Measurements from ENCODE around the gene ZCCHC13. TPM values are rescaled to one million over a fixed set of nuclear protein-coding genes. Genes with fewer than 3 reads are reported as not detected.

Gene ZCCHC13
- total and polyA plus RNA-seq, 2 of the 13 experiments (the other 11 are each of a cell fraction or from before 2014, with no cell fraction given): not detected

DNA sequence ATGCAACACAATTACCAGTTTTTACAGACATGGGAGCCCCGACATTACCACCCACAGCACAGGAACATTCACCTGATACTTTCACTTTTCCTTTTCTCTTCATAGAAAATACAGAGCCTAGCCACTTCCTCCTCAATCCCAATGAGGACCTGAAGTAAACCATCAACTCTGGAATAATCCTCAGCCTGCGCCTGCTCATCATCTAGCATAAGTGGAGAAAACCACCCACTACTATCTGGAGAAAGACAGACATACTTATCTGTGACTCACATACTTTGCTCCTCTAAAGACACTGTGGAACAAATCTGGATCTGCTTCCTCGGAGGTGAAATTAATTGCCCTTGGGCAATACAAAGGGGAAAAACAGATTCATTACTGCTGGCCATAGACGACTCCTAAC is 47.8 kb downstream of the ZCCHC13 start:
- Histone ChIP-seq H3K4me2 (ENCODE audit: low read depth, low read length) (no peak overlapping the region), H3K27me3 (ENCODE audit: control insufficient read depth in 1 of 2, insufficient read depth in 2 of 2, low read length in 2 of 2) (no peaks in the 10 kb centered on the region), H3K4me3 (replicated peaks in 1 of 3; ENCODE audit: insufficient read depth in 1 of 3, low read depth in 2 of 3, low read length in 3 of 3) (no peak overlapping the region), H4K20me1 (ENCODE audit: insufficient read depth, low read length) (no peaks in the 10 kb centered on the region), H3K9me3 (ENCODE audit: low read length) (no peaks in the 10 kb centered on the region), H3K27ac (ENCODE audit: extremely low read length, insufficient read depth, low read length) (no peak overlapping the region), H3K9ac (ENCODE audit: insufficient read depth, low read depth, low read length) (no peak overlapping the region), H3K4me1 (ENCODE audit: insufficient read depth, low read length) (no peaks in the 10 kb centered on the region), H3K36me3 (replicated peaks in 1 of 2; ENCODE audit: control insufficient read depth in 1 of 2, insufficient read depth in 2 of 2, low read length in 2 of 2) (no peaks in the 10 kb centered on the region), H3K79me2 (ENCODE audit: insufficient read depth, low read length) (no peaks in the 10 kb centered on the region), H2AFZ (ENCODE audit: low read length) (no peak overlapping the region)
- DNase-seq (ENCODE audit: low spot score): no peak
- 4% methylated on average over 3 of the region's 4 CpGs for WGBS (ENCODE audit: low lambda C conversion rate)
- ATAC-seq: no peak
- no peak for FAIRE-seq
- in situ Hi-C loops (cut with HindIII; ENCODE audit: extremely low pct_ligation_motif_present, low pct_unique_long_range_greater_than_20kb) (no loop called here), intact Hi-C loops (cut with micrococcal nuclease; ENCODE audit: unreplicated experiment) (no loop called here)
- CTCF ChIA-PET (ENCODE audit: low intra/inter-chr PET ratio, low total read pairs): no interaction called here
- no TSS peak for BruUV-seq (replicated peaks)
- POLR2A ChIA-PET: no interaction called here
- TF ChIP-seq ZZZ3 (CRISPR knock-in tag; IDR thresholded peaks at IDR 0.05; ENCODE audit: borderline replicate concordance): no peak
- TF ChIP-seq RBAK (CRISPR knock-in tag; IDR thresholded peaks at IDR 0.05): no peak
- TF ChIP-seq AHR (CRISPR knock-in tag; IDR thresholded peaks at IDR 0.05): no peak
- no peak for TF ChIP-seq MBNL3 (CRISPR knock-in tag; conservative IDR thresholded peaks at IDR 0.05)
- TF ChIP-seq, protein P1, sequence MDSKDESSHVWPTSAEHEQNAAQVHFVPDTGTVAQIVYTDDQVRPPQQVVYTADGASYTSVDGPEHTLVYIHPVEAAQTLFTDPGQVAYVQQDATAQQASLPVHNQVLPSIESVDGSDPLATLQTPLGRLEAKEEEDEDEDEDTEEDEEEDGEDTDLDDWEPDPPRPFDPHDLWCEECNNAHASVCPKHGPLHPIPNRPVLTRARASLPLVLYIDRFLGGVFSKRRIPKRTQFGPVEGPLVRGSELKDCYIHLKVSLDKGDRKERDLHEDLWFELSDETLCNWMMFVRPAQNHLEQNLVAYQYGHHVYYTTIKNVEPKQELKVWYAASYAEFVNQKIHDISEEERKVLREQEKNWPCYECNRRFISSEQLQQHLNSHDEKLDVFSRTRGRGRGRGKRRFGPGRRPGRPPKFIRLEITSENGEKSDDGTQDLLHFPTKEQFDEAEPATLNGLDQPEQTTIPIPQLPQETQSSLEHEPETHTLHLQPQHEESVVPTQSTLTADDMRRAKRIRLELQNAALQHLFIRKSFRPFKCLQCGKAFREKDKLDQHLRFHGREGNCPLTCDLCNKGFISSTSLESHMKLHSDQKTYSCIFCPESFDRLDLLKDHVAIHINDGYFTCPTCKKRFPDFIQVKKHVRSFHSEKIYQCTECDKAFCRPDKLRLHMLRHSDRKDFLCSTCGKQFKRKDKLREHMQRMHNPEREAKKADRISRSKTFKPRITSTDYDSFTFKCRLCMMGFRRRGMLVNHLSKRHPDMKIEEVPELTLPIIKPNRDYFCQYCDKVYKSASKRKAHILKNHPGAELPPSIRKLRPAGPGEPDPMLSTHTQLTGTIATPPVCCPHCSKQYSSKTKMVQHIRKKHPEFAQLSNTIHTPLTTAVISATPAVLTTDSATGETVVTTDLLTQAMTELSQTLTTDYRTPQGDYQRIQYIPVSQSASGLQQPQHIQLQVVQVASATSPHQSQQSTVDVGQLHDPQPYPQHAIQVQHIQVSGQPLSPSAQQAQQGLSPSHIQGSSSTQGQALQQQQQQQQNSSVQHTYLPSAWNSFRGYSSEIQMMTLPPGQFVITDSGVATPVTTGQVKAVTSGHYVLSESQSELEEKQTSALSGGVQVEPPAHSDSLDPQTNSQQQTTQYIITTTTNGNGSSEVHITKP (CRISPR knock-in tag; IDR thresholded peaks at IDR 0.05; ENCODE audit: low read depth): no peak
- TF ChIP-seq, protein P2, sequence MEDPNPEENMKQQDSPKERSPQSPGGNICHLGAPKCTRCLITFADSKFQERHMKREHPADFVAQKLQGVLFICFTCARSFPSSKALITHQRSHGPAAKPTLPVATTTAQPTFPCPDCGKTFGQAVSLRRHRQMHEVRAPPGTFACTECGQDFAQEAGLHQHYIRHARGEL (CRISPR knock-in tag; IDR thresholded peaks at IDR 0.05): no peak
- no peak for TF ChIP-seq NR3C1 (CRISPR knock-in tag; IDR thresholded peaks at IDR 0.05)
